ENCODE measurements around the gene COL9A3. TPM values are rescaled to one million over a fixed set of nuclear protein-coding genes. Genes with fewer than 3 reads are reported as not detected.

The COL9A3 gene
- total and polyA plus RNA-seq, 2 of the 8 experiments (the other 6 are each of a cell fraction or from before 2014, with no cell fraction given): 21.7 to 80.1 TPM

DNA sequence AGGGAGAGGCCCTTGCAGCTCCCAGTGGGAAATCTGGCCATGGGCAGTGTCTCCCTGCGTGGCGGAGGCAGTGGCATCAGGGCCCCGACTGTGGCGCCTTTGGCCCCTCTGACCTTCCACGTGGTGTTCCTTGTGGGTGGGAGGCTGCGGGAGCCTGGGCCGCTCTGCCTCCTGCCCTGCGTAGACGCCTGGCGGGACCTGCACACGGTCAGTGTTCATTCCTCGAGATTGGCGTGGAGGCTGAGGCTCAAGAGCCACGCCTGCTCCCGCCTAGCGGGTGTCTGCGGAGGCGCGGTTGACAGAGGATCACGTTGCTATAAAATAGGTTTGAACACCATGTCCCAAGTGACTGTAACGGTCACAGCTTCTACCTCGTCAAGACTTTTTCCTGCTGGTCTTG lies 14.0 kb downstream of the COL9A3 start:
- no peaks in the 10 kb centered on the region for H3K79me2 ChIP-seq (ENCODE audit: control insufficient read depth in 1 of 2, insufficient read depth in 2 of 2, low read length in 2 of 2)
- H2BK12ac ChIP-seq (ENCODE audit: low read depth, low read length): no peak overlapping the region
- H2BK15ac ChIP-seq (ENCODE audit: low read length): no peak overlapping the region
- FAIRE-seq (no peak), DNase-seq (ENCODE audit: low read depth in 1 of 2, low spot score in 2 of 2) (no peak)
- no peak overlapping the region for H4K91ac ChIP-seq (replicated peaks; ENCODE audit: insufficient read length, low read length)
- no peak overlapping the region for H3K4ac ChIP-seq (replicated peaks; ENCODE audit: insufficient read length, low read depth, low read length)
- H3K4me3 ChIP-seq (ENCODE audit: extremely low read depth in 1 of 4, insufficient read depth in 2 of 4, low read depth in 3 of 4, low read length in 4 of 4): no peak overlapping the region
- H4K20me1 ChIP-seq (replicated peaks in 1 of 2; ENCODE audit: control insufficient read depth in 1 of 2, insufficient read depth in 2 of 2, low read length in 2 of 2): peaks cover 1% of the 10 kb centered on the region in 2 experiments
- no peak overlapping the region for H2AFZ ChIP-seq (ENCODE audit: low read length)
- H3K79me1 ChIP-seq (ENCODE audit: low read depth, low read length): no peaks in the 10 kb centered on the region
- H2AK5ac ChIP-seq (ENCODE audit: low read depth, low read length): no peak overlapping the region
- H3K36me3 ChIP-seq (ENCODE audit: control insufficient read depth in 2 of 4, insufficient read depth in 4 of 4, low read length in 3 of 4): peaks cover 0 to 19% (median 4%) of the 10 kb centered on the region in 4 experiments; a peak in 5 of 8 replicates
- CTCF ChIA-PET (ENCODE audit: partially characterized antibody): interaction anchor here (1.2 to 3.8 kb wide), 2 partner anchors 8 to 24 kb away, joined by 3 to 22 read pairs; no protein-coding TSS in a partner anchor
- no peak overlapping the region for H4K8ac ChIP-seq (ENCODE audit: extremely low read depth, insufficient read depth, low read length)
- H3K4me2 ChIP-seq (ENCODE audit: insufficient read depth in 1 of 2, low read depth in 2 of 2, low read length in 2 of 2): no peak overlapping the region
- WGBS, 2 experiments (ENCODE audit: extremely low coverage in 1 of 2, insufficient coverage in 1 of 2, insufficient read length in 1 of 2, insufficient replicate concordance in 2 of 2, low coverage in 1 of 2, low lambda C conversion rate in 2 of 2, missing lambda C conversion rate in 1 of 2): 93% methylated on average over 22 of the region's 22 CpGs; no CpG with 5 or more reads in 1 of the 2 experiments
- no peaks in the 10 kb centered on the region for H3K27me3 ChIP-seq (replicated peaks in 1 of 4; ENCODE audit: control insufficient read depth in 3 of 4, extremely low read depth in 1 of 4, insufficient read depth in 3 of 4, low read length in 3 of 4)
- no peak overlapping the region for H3K18ac ChIP-seq (ENCODE audit: extremely low read depth, low read length)
- H3K4me1 ChIP-seq (replicated peaks in 1 of 4; ENCODE audit: control insufficient read depth in 3 of 4, insufficient read depth in 4 of 4, low read length in 3 of 4): peaks cover 0 to 10% (median 0%) of the 10 kb centered on the region in 4 experiments; a peak in 2 of 7 replicates
- no peaks in the 10 kb centered on the region for H3K23me2 ChIP-seq (ENCODE audit: low read depth, low read length)
- no peak overlapping the region for H3K9ac ChIP-seq (replicated peaks in 1 of 4; ENCODE audit: extremely low read depth in 1 of 4, low read depth in 3 of 4, low read length in 3 of 4)
- no peak overlapping the region for H2BK120ac ChIP-seq (replicated peaks; ENCODE audit: low read depth, low read length)
- H3K56ac ChIP-seq (replicated peaks; ENCODE audit: insufficient read length, low read depth, low read length): no peak overlapping the region
- H2BK20ac ChIP-seq (ENCODE audit: low read length): no peak overlapping the region
- H4K5ac ChIP-seq (ENCODE audit: insufficient read length, low read depth, low read length): no peak overlapping the region
- no peak overlapping the region for H3K27ac ChIP-seq (ENCODE audit: low read depth, low read length)
- no peak overlapping the region for H2BK5ac ChIP-seq (ENCODE audit: low read depth, low read length)
- no peaks in the 10 kb centered on the region for H3K9me3 ChIP-seq (ENCODE audit: insufficient read depth in 2 of 2, low read depth in 1 of 2, low read length in 1 of 2)
- no peak overlapping the region for H3K14ac ChIP-seq (ENCODE audit: insufficient read length)
- H3K23ac ChIP-seq (ENCODE audit: insufficient read length): no peak overlapping the region
- POLR2A ChIA-PET (ENCODE audit: partially characterized antibody): interaction anchor here (2.2 to 3.5 kb wide), 3 partner anchors 12 to 16 kb away, joined by 9 to 22 read pairs (median 17); partner anchors contain the start of gene COL9A3
- TF ChIP-seq BRCA1 (IDR thresholded peaks at IDR 0.05; ENCODE audit: low read depth, low read length) (no peak), NRF1 (IDR thresholded peaks at IDR 0.05; ENCODE audit: low read depth, low read length) (no peak), KDM5A (IDR thresholded peaks at IDR 0.05; ENCODE audit: low read length) (no peak), GABPA (IDR thresholded peaks at IDR 0.05; ENCODE audit: borderline replicate concordance, insufficient read depth, low read length) (no peak), EP300 (IDR thresholded peaks at IDR 0.05; ENCODE audit: borderline replicate concordance in 1 of 2, low read depth in 2 of 2, low read length in 2 of 2) (no peak)

All from H1 (cell line).